GM18520 (cell line): Measurements from ENCODE around the gene CST9.

Experiments used
- ATAC-seq: cut with Tn5 transposase; IDR thresholded peaks from one replicate; pipeline ENCODE4 v1.9.1; 2021; ENCODE audit not compliant: unreplicated experiment

The CST9 gene

GRCh38 chr20:23605867-23606651 lies at the start of gene CST9:
TSS of gene CST9 (minus strand) at chr20:23605917. CDS start at chr20:23605864, 53 bp downstream.
- no peak for ATAC-seq

GRCh38 chr20:23654717-23655116 lies 49.0 kb upstream of the CST9 start:
- no peak for ATAC-seq

- no peak for ATAC-seq
Observed at GRCh38 chr20:23654000-23654399, 48.3 kb upstream of the CST9 start.

- no peak for ATAC-seq
Observed at GRCh38 chr20:23653400-23653938, 47.8 kb upstream of the CST9 start.

- no peak for ATAC-seq
Observed at GRCh38 chr20:23652926-23653325, 47.2 kb upstream of the CST9 start.

- no peak for ATAC-seq
Observed at GRCh38 chr20:23652371-23652770, 46.7 kb upstream of the CST9 start.

- no peak for ATAC-seq
Observed at GRCh38 chr20:23651117-23651516, 45.4 kb upstream of the CST9 start.

GRCh38 chr20:23649830-23650417 lies 44.2 kb upstream of the CST9 start:
- ATAC-seq, result no peak

GRCh38 chr20:23649242-23649641 lies 43.5 kb upstream of the CST9 start:
- ATAC-seq, result no peak

GRCh38 chr20:23647346-23647745 lies 41.6 kb upstream of the CST9 start:
- no peak for ATAC-seq

GRCh38 chr20:23646106-23646873 lies 40.6 kb upstream of the CST9 start:
- no peak for ATAC-seq

- ATAC-seq, result no peak
Observed at GRCh38 chr20:23645575-23645974, 39.9 kb upstream of the CST9 start.

- no peak for ATAC-seq
Observed at GRCh38 chr20:23644164-23644563, 38.4 kb upstream of the CST9 start.

GRCh38 chr20:23643659-23644058 lies 37.9 kb upstream of the CST9 start:
- no peak for ATAC-seq

- no peak for ATAC-seq
Observed at GRCh38 chr20:23641936-23642751, 36.4 kb upstream of the CST9 start.

GRCh38 chr20:23640671-23641667 lies 35.3 kb upstream of the CST9 start:
- ATAC-seq, result no peak

GRCh38 chr20:23640018-23640601 lies 34.4 kb upstream of the CST9 start:
- no peak for ATAC-seq

GRCh38 chr20:23639490-23639958 lies 33.8 kb upstream of the CST9 start:
- no peak for ATAC-seq

- ATAC-seq, result no peak
Observed at GRCh38 chr20:23638309-23638708, 32.6 kb upstream of the CST9 start.
